Endothelial cell of umbilical vein (primary cell): ENCODE results near the gene KCTD11.

Experiments
- CTCF ChIP-seq, 2 donors: IDR thresholded peaks; 1 replicate in 1 of 2; 2 replicates in 1 of 2; pipeline ENCODE4 v1.5.1; 2011; ENCODE audit warnings: low read length in 2 of 2, mild to moderate bottlenecking in 2 of 2, moderate library complexity in 2 of 2, control low read depth in 1 of 2, inconsistent platforms in 1 of 2, low read depth in 1 of 2; ENCODE audit not compliant: insufficient read depth in 1 of 2; ENCODE audit errors: extremely low read depth in 1 of 2
- EZH2 ChIP-seq: IDR thresholded peaks from 2 replicates; pipeline ENCODE4 v1.6.1; 2012; ENCODE audit warnings: borderline replicate concordance, low read depth, mild to moderate bottlenecking, moderate library complexity, low read length, inconsistent platforms; ENCODE audit not compliant: severe bottlenecking
- FOS ChIP-seq: IDR thresholded peaks from 2 replicates; pipeline ENCODE4 v1.6.1; 2011; ENCODE audit warnings: mild to moderate bottlenecking, low read length, moderate library complexity, borderline replicate concordance; ENCODE audit not compliant: insufficient read depth
- JUN ChIP-seq: IDR thresholded peaks from 2 replicates; pipeline ENCODE4 v1.6.1; 2011; ENCODE audit warnings: borderline replicate concordance, low read depth; ENCODE audit not compliant: insufficient read length, insufficient read depth
- MAX ChIP-seq: IDR thresholded peaks from 2 replicates; pipeline ENCODE4 v1.6.1; 2011; ENCODE audit not compliant: insufficient read depth, insufficient read length
- POLR2A ChIP-seq: IDR thresholded peaks from 2 replicates; pipeline ENCODE4 v1.6.1; 2012; ENCODE audit warnings: low read depth, mild to moderate bottlenecking, control low read depth, low read length

GRCh38 chr17:7322520-7323194, 29.3 kb upstream of the KCTD11 start:
- TF ChIP-seq EZH2 (no peak), CTCF (IDR thresholded peaks at IDR 0.05; ENCODE audit: extremely low read depth in 1 of 2, insufficient read depth in 1 of 2, low read depth in 1 of 2, low read length in 2 of 2) (no peak), FOS (no peak), POLR2A (no peak), MAX (no peak), JUN (no peak)
